Glomerular endothelial cell (primary cell): ENCODE measurements around the gene SERPIND1. TPM values are rescaled to one million over a fixed set of nuclear protein-coding genes. Genes with fewer than 3 reads are reported as not detected.

ENCODE experiments used
- DNase-seq: peaks from one replicate; pipeline ENCODE4 v3.0.0-alpha.2; 2011; ENCODE audit warnings: low read depth, low spot score; ENCODE audit errors: extremely low read depth
- total RNA-seq: library from RNA; depleted of rRNA; stranded (reverse); fragments of >200 nt; gene quantifications from 2 replicates; pipeline ENCODE4 v1.2.3, GENCODE V29; 2015

The SERPIND1 gene
- total RNA-seq, 1 donor from 2014 or later = 1.4 TPM

GRCh38 chr22:20788627-20789344 is 14.9 kb downstream of the SERPIND1 start:
- no peak for DNase-seq

GRCh38 chr22:20792221-20792965 is 18.5 kb downstream of the SERPIND1 start:
- no peak for DNase-seq

GRCh38 chr22:20792966-20793728 is 19.2 kb downstream of the SERPIND1 start:
- no peak for DNase-seq

DNA sequence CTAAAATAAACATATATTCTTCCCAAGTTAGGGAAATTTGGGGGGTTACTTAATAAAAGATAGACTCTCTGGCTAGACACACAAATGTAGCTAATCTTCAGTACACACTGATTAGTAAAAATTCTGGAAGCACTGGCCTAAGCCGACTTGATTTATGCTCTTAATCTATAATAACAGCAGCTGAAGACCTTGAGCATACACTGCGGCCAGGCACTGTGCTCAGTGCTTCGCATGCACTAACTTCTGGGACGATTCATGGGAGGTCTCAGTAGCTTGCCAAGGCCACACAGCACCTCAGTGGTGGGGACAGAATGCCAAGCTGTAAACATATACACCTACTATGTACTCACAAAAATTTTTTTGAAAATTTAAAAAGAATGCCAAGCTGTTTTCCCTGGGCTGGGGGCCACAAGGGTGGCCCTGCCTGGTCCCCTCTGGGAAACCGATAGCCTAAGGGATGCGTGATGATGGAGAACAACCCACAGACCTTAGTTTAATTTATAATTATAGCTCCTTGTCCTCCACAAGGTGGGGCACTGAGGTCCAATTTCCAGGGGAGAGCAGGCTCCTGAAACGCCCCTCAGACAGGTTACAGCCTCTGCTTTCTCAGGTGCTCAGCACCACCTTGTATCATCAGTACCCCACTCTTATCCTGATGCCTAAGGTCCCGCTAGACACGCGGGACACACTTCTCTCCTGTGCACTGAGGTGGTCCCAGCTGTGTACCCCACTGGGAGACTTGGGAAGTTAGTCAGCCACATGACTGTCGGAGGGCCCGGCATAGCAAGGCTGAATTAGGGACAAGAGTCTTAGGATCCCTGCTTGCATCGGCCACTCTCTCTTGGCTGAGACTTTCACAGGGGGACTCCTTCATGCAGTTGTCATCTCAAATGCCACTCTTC is 20.1 kb downstream of the SERPIND1 start:
- DNase-seq = no peak

DNA sequence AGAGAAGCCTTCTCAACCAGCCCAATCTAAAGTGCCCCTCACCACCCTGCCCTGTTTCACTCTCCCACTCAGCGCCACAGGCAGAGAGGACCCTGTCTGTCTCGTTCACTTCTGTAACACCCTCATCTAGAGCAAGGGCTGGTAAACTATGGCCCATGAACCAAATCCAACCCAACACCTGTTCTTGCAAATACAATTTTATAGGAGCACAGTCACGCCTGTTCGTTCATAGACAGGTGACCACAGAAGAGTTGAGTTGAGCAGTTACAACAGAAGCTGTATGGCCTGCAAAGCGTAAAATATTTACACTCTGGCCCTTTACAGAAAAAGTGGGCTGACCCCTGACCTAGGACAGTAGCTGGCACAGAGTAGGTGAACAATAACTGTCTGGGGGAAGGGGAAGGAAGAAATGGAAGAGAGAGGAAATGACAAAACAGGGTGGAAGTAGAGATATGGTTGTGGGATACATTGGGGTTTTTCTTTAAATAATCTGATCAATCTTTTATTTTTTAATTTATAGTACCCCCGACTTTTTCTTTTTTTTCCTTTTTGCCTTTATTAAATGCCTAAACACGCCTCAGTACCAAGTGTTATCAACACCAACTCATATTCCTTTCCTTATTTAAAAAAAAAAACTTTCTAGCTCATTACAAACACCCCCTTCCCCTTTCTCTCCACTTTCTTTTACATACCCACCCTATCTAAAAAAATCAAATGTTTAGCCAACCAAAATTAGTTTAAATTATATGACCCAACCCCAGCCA is 20.9 kb downstream of the SERPIND1 start:
- no peak for DNase-seq

DNA sequence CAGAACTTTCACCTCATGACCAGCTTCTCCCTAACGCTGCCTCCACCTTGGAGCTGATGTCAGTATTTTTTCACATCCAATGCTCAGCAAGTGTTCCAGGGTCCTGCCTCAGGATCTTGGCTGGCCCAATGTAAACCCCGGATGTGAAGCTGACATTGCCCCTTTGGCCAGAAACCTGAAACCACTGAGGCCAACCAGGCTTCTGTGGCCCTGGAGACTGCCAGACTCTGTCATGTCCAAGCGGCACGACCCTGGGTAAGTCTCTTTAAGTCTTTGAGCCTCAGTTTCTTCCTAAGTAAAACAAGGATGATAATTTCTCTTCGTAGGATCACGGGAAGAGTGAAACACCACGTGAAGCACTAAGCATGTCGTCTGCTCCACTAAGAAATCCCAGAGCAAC is 22.8 kb downstream of the SERPIND1 start:
- no peak for DNase-seq

GRCh38 chr22:20798218-20798617 is 24.3 kb downstream of the SERPIND1 start:
- no peak for DNase-seq

DNA sequence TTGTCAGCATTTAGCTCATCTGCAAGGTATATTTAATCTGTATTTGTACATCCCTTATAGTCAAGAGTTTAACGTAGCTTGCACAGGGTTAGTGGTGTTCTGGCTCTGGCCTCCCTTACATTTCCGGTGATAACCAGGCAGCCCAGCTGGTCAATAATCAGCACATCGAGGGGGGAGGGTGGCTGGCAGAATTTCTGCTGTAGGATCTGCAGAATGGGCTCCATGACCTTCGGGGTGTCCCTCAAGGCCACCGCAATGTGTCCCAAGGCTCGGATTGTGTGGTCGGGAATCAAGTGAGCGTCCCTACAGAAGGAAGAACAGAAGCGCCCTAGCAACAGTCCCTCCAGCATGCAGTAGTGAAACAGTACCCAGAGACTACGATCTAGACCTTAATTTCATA is 25.1 kb downstream of the SERPIND1 start:
- no peak for DNase-seq

- DNase-seq = no peak
Measured at GRCh38 chr22:20799449-20799848, 25.5 kb downstream of the SERPIND1 start.

DNA sequence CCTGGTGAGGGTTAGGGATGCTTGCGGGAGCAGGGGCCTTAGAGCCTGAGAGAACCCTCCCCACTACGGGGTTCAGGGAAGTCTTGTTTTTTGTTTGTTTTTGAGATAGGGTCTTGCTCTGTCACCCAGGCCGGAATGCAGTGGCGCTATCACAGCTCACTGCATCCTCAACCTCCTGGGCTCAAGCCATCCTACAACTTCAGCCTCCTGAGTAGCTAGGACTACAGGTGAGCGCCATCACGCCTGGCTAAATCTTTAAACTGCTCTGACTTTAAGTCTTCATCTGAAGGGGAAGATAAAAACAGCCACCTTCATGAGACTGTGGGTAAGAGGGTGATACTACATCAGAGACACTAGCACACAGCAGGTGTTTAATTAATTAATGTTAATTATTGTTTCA is 28.5 kb downstream of the SERPIND1 start:
- DNase-seq = no peak

GRCh38 chr22:20802922-20803553 is 29.1 kb downstream of the SERPIND1 start:
- no peak for DNase-seq

DNA sequence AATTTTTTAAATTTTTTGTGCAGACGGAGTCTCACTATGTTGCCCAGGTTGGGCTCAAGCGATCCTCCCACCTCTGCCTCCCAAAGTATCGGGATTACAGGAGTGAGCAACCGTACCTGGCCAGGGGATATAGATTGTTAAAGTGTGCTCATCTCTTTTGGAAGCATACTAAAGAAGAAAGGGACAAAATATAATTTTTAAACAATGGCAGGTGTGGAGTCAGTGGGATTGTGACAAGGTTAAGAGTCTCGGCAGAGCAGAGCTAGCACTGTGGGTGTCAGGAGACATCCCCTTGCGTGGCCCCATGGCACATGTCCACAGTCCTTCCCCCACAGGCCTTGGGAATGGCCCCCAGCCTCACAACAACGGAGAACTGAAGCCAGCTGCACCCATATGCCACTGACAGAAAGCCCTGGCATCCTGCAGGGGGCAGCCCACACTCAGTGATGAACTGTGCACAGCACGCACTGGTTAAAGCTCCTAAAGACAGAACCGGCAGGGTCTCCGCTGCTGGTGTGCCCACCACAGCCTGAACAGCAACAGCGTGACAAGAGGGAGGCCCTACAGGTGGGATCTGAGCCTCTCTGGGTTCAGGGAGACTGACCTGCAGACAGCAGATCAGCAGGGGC is 29.9 kb downstream of the SERPIND1 start:
- no peak for DNase-seq

GRCh38 chr22:20804650-20805049 is 30.7 kb downstream of the SERPIND1 start:
- DNase-seq = no peak

- DNase-seq = no peak
Measured at GRCh38 chr22:20805972-20806471, 32.1 kb downstream of the SERPIND1 start.

DNA sequence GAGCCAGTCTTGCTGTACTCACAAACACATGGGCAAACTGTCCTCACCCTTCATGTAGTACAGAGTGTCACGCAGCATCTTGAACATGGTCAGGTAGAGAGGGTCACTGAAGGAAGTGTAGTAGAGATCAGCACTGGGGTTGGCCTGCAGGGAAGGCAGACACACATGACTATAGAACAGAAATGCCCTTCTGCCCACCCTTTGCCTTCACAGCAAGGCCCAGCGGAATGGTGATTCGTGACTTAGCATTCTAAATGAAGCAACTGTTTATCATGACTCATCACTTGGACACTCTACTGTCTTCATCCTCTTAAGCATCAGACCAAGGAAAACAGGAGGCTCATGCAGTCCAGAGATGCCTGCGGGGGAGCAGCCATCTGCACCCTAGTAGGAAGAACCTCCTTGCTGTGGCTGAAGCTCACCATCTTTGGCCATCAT is 33.4 kb downstream of the SERPIND1 start:
- DNase-seq = no peak

GRCh38 chr22:20808844-20809243 is 34.9 kb downstream of the SERPIND1 start:
- no peak for DNase-seq

- no peak for DNase-seq
Measured at GRCh38 chr22:20809538-20810185, 35.7 kb downstream of the SERPIND1 start.

DNA sequence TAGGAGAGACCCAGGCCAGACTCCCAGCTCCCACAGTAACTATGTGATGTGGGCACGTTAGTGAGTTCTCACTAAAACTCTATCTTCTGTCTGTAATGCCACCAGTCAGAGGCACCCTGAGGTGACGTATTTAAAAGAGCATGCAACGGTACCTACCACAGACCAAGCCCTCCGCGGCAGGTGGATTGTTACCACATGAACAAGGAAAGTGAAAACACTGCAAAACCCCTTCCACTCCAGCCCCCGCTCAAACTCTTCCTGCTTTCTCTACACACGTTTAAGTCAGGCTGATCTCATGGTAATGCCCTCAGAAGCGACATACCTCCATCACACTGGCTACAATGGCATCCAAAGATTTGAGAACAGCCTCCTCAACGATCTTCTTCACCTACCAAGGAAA is 36.7 kb downstream of the SERPIND1 start:
- no peak for DNase-seq
